ENCODE measurements around the gene GPR50. TPM values are rescaled to one million over a fixed set of nuclear protein-coding genes. Genes with fewer than 3 reads are reported as not detected.

The GPR50 gene
- total and polyA plus RNA-seq, 2 of the 13 experiments (the other 11 are each of a cell fraction or from before 2014, with no cell fraction given) = not detected

DNA sequence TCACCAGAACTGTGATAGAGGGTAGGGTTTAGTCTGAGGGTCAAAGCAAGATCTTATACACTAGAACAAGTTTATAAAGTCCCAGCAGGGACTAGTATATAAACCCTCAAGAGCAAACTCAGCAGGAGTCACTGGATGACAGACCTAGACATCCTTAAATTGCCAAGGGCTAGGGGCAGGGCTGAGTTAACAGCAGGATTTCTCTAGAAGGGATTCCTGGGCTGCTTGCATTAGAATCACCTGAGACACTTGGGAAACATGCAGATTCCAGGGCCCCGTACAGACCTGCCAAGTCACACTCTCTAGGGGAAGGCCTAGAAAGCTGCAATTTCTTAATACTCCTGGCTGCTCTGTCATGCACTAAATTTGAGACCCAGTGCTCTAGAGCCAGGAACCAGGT, 6.6 kb upstream of the GPR50 start (continued):
- TF ChIP-seq, protein P1, sequence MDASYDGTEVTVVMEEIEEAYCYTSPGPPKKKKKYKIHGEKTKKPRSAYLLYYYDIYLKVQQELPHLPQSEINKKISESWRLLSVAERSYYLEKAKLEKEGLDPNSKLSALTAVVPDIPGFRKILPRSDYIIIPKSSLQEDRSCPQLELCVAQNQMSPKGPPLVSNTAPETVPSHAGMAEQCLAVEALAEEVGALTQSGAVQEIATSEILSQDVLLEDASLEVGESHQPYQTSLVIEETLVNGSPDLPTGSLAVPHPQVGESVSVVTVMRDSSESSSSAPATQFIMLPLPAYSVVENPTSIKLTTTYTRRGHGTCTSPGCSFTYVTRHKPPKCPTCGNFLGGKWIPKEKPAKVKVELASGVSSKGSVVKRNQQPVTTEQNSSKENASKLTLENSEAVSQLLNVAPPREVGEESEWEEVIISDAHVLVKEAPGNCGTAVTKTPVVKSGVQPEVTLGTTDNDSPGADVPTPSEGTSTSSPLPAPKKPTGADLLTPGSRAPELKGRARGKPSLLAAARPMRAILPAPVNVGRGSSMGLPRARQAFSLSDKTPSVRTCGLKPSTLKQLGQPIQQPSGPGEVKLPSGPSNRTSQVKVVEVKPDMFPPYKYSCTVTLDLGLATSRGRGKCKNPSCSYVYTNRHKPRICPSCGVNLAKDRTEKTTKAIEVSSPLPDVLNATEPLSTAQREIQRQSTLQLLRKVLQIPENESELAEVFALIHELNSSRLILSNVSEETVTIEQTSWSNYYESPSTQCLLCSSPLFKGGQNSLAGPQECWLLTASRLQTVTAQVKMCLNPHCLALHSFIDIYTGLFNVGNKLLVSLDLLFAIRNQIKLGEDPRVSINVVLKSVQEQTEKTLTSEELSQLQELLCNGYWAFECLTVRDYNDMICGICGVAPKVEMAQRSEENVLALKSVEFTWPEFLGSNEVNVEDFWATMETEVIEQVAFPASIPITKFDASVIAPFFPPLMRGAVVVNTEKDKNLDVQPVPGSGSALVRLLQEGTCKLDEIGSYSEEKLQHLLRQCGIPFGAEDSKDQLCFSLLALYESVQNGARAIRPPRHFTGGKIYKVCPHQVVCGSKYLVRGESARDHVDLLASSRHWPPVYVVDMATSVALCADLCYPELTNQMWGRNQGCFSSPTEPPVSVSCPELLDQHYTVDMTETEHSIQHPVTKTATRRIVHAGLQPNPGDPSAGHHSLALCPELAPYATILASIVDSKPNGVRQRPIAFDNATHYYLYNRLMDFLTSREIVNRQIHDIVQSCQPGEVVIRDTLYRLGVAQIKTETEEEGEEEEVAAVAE (CRISPR knock-in tag; IDR thresholded peaks at IDR 0.05; ENCODE audit: borderline replicate concordance) = no peak
- no peak for TF ChIP-seq ZNF672 (CRISPR knock-in tag; IDR thresholded peaks at IDR 0.05)
- TF ChIP-seq, protein P2, sequence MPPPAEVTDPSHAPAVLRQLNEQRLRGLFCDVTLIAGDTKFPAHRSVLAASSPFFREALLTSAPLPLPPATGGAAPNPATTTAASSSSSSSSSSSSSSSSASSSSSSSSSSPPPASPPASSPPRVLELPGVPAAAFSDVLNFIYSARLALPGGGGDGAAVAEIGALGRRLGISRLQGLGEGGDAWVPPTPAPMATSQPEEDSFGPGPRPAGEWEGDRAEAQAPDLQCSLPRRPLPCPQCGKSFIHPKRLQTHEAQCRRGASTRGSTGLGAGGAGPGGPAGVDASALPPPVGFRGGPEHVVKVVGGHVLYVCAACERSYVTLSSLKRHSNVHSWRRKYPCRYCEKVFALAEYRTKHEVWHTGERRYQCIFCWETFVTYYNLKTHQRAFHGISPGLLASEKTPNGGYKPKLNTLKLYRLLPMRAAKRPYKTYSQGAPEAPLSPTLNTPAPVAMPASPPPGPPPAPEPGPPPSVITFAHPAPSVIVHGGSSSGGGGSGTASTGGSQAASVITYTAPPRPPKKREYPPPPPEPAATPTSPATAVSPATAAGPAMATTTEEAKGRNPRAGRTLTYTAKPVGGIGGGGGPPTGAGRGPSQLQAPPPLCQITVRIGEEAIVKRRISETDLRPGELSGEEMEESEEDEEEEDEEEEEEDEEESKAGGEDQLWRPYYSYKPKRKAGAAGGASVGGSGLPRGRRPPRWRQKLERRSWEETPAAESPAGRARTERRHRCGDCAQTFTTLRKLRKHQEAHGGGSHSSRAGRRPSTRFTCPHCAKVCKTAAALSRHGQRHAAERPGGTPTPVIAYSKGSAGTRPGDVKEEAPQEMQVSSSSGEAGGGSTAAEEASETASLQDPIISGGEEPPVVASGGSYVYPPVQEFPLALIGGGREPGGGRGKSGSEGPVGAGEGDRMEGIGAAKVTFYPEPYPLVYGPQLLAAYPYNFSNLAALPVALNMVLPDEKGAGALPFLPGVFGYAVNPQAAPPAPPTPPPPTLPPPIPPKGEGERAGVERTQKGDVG (CRISPR knock-in tag; IDR thresholded peaks at IDR 0.05; ENCODE audit: borderline replicate concordance) = no peak

DNA sequence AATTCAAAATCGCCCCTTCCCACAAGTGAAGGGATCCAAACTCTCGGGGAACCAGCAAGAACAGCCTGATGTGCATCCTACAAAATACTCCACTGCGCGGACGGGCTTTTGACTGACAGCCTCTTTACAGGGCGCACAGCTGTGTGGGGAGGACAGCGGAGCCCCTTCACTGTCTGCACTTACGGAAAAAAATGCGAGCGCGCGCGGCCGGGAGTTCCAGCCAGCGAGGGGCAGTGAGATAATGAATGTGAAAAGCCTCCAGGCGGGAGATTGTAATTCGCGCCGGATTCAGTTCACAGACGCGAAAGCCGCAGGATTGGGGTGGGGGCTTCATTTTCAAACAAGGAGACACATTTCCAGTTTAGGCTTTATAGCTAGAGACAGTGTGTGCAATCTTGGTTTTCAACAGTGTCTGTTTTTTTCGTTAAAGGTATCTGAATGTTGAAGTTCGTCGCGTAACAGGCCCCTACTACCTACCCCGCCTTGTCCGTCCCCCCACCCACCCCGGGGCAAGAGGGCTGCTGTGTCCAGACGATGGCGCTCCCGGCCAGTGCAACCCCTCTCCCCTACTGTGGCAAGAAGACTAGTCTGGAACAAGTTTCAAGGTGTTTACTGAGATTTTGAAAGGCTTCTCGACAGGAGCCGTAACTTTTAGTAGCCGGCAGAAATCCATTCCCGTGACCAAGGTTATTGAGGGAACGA, 1.7 kb upstream of the GPR50 start:
- ATAC-seq = no peak
- intact Hi-C loops (cut with micrococcal nuclease; ENCODE audit: unreplicated experiment) = no loop called here

More for the DNA sequence above, 1.7 kb upstream of the GPR50 start:
- no peak overlapping the region for H2AFZ ChIP-seq (ENCODE audit: low read length)
- no peak overlapping the region for H3K4me2 ChIP-seq (ENCODE audit: low read depth, low read length)
- BruUV-seq (replicated peaks) = no TSS peak
- H3K79me2 ChIP-seq (ENCODE audit: insufficient read depth, low read length) = no peaks in the 10 kb centered on the region
- POLR2A ChIA-PET = no interaction called here
- no peaks in the 10 kb centered on the region for H4K20me1 ChIP-seq (ENCODE audit: insufficient read depth, low read length)
- no peaks in the 10 kb centered on the region for H3K4me1 ChIP-seq (ENCODE audit: insufficient read depth, low read length)
- no peak for FAIRE-seq
- CTCF ChIA-PET (ENCODE audit: low intra/inter-chr PET ratio, low total read pairs) = no interaction called here
- no peak for TF ChIP-seq ASH2L (IDR thresholded peaks at IDR 0.05; ENCODE audit: insufficient read length, low read depth, low read length)
- TF ChIP-seq, protein P3, sequence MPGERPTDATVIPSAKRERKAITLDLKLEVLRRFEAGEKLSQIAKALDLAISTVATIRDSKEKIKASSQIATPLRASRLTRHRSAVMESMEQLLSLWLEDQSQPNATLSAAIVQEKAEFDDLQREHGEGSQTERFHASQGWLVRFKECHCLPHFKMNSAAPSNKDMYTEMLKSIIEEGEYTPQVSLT (CRISPR knock-in tag; IDR thresholded peaks at IDR 0.05; ENCODE audit: borderline replicate concordance, low read depth) = no peak
- no peak for TF ChIP-seq MIXL1 (CRISPR knock-in tag; IDR thresholded peaks at IDR 0.05)
- no peak for TF ChIP-seq ZNF615 (CRISPR knock-in tag; IDR thresholded peaks at IDR 0.05; ENCODE audit: borderline replicate concordance)
- H3K9me3 ChIP-seq (ENCODE audit: low read length) = no peaks in the 10 kb centered on the region
- no peak overlapping the region for H3K27ac ChIP-seq (ENCODE audit: extremely low read length, insufficient read depth, low read length)
- in situ Hi-C loops (cut with HindIII; ENCODE audit: extremely low pct_ligation_motif_present, low pct_unique_long_range_greater_than_20kb) = loop anchor here (25.0 kb wide), 2 partner anchors 188 to 313 kb away; no protein-coding TSS in a partner anchor
- peaks cover 0 to 13% of the 10 kb centered on the region in 2 experiments; a peak in 3 of 5 replicates for H3K27me3 ChIP-seq (ENCODE audit: control insufficient read depth in 1 of 2, insufficient read depth in 2 of 2, low read length in 2 of 2)
- DNase-seq (ENCODE audit: low spot score) = no peak
- WGBS (ENCODE audit: low lambda C conversion rate) = 63% methylated on average over 35 of the region's 37 CpGs
- no peak overlapping the region for H3K4me3 ChIP-seq (replicated peaks in 1 of 3; ENCODE audit: insufficient read depth in 1 of 3, low read depth in 2 of 3, low read length in 3 of 3)
- no peak overlapping the region for H3K9ac ChIP-seq (ENCODE audit: insufficient read depth, low read depth, low read length)
- H3K36me3 ChIP-seq (replicated peaks in 1 of 2; ENCODE audit: control insufficient read depth in 1 of 2, insufficient read depth in 2 of 2, low read length in 2 of 2) = no peaks in the 10 kb centered on the region
